A549 treated with CpdA at 1 μM for 4 hours (cell line): Measurements from ENCODE around the gene AOC1. TPM values are rescaled to one million over a fixed set of nuclear protein-coding genes. Genes with fewer than 3 reads are reported as not detected.

Experiments used
- total RNA-seq: library from RNA; stranded (reverse); fragments of 200-300 nt; extraction: Qiagen RNA extraction; gene quantifications from 5 replicates; pipeline ENCODE4 v1.2.3, GENCODE V29; 2022; ENCODE audit warnings: low read depth

The AOC1 gene, protein sequence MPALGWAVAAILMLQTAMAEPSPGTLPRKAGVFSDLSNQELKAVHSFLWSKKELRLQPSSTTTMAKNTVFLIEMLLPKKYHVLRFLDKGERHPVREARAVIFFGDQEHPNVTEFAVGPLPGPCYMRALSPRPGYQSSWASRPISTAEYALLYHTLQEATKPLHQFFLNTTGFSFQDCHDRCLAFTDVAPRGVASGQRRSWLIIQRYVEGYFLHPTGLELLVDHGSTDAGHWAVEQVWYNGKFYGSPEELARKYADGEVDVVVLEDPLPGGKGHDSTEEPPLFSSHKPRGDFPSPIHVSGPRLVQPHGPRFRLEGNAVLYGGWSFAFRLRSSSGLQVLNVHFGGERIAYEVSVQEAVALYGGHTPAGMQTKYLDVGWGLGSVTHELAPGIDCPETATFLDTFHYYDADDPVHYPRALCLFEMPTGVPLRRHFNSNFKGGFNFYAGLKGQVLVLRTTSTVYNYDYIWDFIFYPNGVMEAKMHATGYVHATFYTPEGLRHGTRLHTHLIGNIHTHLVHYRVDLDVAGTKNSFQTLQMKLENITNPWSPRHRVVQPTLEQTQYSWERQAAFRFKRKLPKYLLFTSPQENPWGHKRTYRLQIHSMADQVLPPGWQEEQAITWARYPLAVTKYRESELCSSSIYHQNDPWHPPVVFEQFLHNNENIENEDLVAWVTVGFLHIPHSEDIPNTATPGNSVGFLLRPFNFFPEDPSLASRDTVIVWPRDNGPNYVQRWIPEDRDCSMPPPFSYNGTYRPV
- not detected in 5 replicates for total RNA-seq

DNA sequence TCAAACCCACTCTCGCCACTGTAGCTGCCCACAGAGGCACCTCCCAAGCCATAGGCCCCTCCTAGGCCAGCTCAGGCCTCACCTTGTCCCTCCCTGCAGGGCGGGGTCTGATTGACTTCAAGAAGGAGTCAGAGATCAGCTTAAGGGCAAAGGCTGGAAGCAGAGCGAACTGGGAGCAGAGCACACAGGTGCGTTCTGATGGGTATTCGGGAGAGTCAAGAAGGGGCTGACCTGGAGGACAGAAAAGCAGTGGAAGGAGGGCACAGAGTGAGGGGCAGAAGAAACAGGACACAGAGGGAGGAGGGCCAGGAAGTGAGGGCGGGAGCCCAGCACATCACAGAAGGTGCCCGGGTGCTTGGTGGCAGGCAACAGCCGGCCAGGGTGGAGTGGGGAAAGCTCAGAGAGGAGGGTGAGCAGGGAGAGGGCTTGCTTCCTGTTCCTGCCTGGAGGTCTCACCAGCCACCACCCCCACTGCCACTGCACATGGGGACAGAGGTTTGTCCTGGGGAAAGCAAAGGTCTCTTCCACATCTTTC is at the start of gene AOC1:
AOC1 (plus strand) TSS at position 147 of the 535 bp plus-strand sequence. CDS start 3,954 bp downstream, outside the sequence.

Other genes with a start within 250 kb of the AOC1 start
- not detected in 5 replicates for gene GIMAP6, start 220.1 kb upstream of the AOC1 start, total RNA-seq
- gene GIMAP2, start 166.8 kb upstream of the AOC1 start, total RNA-seq = not detected in 5 replicates
- not detected in 5 replicates for gene GIMAP1, start 135.9 kb upstream of the AOC1 start, total RNA-seq
- gene GIMAP5, start 115.1 kb upstream of the AOC1 start, total RNA-seq = not detected in 5 replicates
- 0.05 to 0.28 TPM in 2 of 5 replicates, not detected in the others for gene TMEM176B, start 52.2 kb upstream of the AOC1 start, total RNA-seq
- 0.03 to 0.15 TPM in 2 of 5 replicates, not detected in the others for gene TMEM176A, start 51.7 kb upstream of the AOC1 start, total RNA-seq
- gene KCNH2, start 125.8 kb downstream of the AOC1 start, total RNA-seq = 0.40 to 0.52 TPM (median 0.47 TPM) in 5 replicates
- 0.18 to 0.47 TPM (median 0.34 TPM) in 5 replicates for gene NOS3, start 138.5 kb downstream of the AOC1 start, total RNA-seq
- gene ATG9B, start 172.0 kb downstream of the AOC1 start, total RNA-seq = 0.64 to 0.97 TPM (median 0.86 TPM) in 5 replicates
- 38.3 to 53.5 TPM (median 45.1 TPM) in 5 replicates for gene ABCB8, start 175.9 kb downstream of the AOC1 start, total RNA-seq
- gene ASIC3, start 196.0 kb downstream of the AOC1 start, total RNA-seq = 7.6 to 12.8 TPM (median 10.2 TPM) in 5 replicates
- 32.3 to 35.2 TPM (median 33.4 TPM) in 5 replicates for gene CDK5, start 205.4 kb downstream of the AOC1 start, total RNA-seq
- gene SLC4A2, start 207.1 kb downstream of the AOC1 start, total RNA-seq = 195 to 312 TPM (median 291 TPM) in 5 replicates
- 58.0 to 84.2 TPM (median 76.7 TPM) in 5 replicates for gene FASTK, start 228.3 kb downstream of the AOC1 start, total RNA-seq
- gene TMUB1, start 231.0 kb downstream of the AOC1 start, total RNA-seq = 35.5 to 58.8 TPM (median 56.8 TPM) in 5 replicates
- 54.6 to 71.6 TPM (median 67.0 TPM) in 5 replicates for gene AGAP3, start 234.0 kb downstream of the AOC1 start, total RNA-seq